GM19238 (cell line): ENCODE measurements around the gene FZD10.

Experiments
- DNase-seq: peaks from one replicate; pipeline ENCODE4 v3.0.0; 2011; ENCODE audit warnings: low spot score; ENCODE audit not compliant: insufficient read length

FZD10 gene

DNA sequence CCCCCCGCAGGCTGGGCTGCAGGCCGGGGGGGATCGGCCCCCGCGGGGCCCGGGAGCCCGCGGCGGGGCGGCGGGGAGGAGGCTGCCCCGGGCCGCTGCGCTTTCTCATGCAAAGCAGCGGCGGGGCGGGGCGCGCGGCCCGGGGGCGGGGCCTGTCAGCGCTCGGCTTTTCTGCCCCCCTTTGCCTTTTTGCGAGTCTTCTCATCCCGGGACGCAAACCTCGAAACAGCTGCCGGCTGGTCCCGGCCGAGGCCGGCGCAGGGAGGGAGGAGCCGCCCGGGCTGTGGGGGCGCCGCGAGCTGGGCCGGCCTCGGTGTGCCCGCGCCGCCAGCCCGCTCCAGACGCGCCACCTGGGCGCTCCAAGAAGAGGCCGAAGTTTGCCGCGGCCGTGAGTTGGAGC, at the start of gene FZD10:
TSS of gene FZD10 (plus strand) at position 198 of the 400 bp plus-strand sequence. CDS start 479 bp downstream, outside the sequence.
- no peak for DNase-seq

DNA sequence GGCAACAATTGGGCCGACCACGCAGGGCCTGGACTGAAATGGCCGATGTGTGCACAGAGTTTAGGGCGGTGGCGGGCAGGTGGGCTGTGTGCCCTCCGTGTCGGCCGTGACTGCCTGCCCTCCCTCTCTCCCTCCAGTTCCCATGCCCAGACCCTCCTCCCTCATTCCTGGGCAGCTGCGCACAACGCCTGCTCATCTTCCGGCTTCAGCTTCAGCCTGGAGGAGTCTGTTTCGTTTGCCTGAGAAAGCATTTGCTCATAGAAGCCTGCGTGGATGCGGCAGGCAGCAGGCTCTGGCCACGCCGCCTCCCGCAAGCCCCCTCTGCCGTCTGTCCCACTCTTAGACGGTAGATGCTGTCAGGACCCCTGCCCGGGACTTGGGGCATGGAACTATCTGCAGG, 47.3 kb upstream of the FZD10 start:
- no peak for DNase-seq

GRCh38 chr12:130115646-130116045, 46.6 kb upstream of the FZD10 start:
- no peak for DNase-seq

GRCh38 chr12:130116791-130117190, 45.5 kb upstream of the FZD10 start:
- no peak for DNase-seq

GRCh38 chr12:130117233-130117632, 45.0 kb upstream of the FZD10 start:
- no peak for DNase-seq

- no peak for DNase-seq
Observed at GRCh38 chr12:130117701-130118100, 44.6 kb upstream of the FZD10 start.

- no peak for DNase-seq
Observed at GRCh38 chr12:130118181-130118580, 44.1 kb upstream of the FZD10 start.

DNA sequence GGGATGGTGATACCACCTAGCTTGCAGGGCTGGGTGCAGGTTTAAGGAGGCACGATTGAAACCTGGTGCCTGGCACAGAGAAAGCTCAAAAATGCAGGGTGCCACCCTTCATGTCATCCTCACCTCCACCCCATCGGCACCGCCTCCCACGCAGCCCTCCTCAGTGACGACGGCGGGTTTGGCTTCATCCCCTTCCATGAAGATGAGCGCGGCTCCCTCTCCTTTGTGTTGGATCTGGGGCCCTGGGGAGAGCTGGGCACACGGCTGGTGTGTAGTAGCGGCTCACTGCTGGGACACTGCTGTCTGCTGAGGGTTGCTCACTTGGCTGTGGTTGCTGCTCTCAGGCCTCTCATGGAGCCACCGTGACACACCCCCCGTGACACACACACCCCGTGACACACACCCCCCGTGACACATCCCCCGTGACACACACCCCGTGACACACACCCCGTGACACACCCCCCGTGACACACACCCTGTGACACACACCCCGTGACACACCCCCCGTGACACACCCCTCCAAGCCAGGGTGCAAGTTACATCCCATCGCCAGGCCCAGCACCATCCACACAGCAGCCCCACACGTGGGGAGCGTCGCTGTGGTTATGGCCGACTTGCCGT, 42.9 kb upstream of the FZD10 start:
- DNase-seq, result no peak

GRCh38 chr12:130120012-130120805, 42.1 kb upstream of the FZD10 start:
- DNase-seq, result no peak

DNA sequence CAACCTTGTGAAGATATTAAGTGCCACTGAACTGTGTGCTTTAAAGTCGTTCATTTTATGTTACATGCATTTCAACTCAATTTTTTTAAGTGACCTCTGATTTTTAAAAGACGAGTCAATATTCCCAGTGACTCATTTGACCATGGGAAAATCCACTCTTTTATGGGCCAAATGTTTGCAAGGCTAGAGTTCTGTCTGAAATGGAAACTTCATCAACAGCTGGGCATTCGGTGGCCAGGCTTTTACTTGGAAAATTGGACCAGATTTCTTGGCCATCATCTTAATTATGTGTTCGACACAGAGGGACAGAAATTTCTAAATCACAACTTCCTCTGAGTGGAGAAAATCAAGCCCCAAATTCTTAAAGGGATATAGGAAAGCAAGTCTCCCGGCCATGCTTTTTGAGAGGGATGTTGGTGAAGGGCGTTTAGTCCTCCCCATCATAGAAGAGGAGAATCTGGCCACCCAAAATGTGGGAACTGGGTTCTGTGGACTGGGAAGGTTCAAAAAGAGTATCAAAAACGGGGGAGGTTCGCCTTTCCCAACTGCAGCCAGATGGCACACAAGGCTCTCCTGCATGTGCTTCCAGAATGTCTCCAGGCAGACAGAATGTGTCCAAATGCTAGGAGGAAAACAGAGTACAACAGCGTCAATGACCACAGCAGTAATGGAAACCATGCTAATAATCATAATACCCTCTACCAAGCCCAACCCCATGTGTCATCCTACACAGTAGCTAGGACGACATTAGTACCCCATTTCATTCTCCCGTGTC, 40.9 kb upstream of the FZD10 start:
- no peak for DNase-seq

DNA sequence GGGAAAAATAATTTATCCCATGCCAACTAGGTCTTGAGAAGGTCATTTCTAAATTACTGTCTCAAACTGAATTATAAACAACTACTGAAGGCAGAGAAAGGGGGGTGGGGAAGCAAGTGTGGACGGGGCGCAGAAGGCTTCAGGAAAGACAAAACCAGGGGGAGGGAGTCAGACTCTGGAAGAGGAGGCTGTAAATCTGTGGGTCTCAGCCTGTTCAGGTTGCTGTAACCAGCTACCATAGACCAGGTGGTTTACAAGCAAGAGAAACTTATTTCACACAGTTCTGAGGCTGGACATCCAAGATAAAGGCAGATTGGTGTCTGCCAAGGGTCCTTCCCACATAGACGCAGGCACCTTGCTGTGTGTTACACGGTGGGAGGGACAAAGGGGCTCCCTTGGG, 39.9 kb upstream of the FZD10 start:
- DNase-seq, result no peak

DNA sequence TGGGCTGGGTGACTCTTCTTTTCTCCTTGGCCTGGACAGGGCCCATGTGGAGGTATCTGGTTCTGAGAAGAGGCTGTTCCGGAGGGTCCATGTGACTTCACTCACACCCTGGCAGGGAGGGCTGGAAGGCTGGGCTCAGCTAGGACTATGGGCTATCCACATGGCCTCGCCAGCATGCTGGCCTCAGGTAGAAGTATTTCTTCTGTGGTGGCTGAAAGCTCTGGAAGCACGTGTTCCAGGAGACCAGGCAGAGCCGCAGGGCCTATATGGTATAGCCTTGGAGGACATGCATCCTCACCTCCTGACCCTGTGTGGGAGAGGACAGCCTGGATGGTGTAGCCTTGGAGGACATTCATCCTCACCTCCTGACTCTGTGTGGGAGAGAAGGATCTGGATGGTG, 38.2 kb upstream of the FZD10 start:
- DNase-seq, result no peak

GRCh38 chr12:130124605-130125244, 37.5 kb upstream of the FZD10 start:
- DNase-seq, result no peak

DNA sequence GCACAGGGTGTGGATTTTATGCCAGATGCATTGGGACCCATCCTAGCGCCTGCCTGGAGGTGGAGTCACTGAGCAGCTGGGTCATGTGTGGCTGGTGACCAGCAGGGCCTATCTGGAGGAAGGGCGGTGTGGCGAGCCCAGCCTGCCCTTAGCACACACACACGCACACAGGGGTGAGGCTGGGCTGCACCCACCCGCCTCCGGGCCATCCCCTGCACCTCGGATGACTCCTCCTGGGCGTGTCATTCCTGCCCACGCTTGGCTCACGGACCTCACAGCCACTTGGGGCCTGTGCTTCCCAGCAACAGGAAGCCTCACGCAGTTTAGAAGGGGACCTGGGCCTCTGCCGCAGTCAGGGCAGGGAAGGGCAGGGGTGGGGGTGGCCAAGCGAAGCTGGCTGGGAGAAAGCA, 36.2 kb upstream of the FZD10 start:
- DNase-seq, result no peak

GRCh38 chr12:130127532-130127911, 34.7 kb upstream of the FZD10 start:
- no peak for DNase-seq

- DNase-seq, result no peak
Observed at GRCh38 chr12:130127912-130128789, 34.1 kb upstream of the FZD10 start.

GRCh38 chr12:130128790-130129735, 33.2 kb upstream of the FZD10 start:
- no peak for DNase-seq

- DNase-seq, result no peak
Observed at GRCh38 chr12:130130346-130130745, 31.9 kb upstream of the FZD10 start.

DNA sequence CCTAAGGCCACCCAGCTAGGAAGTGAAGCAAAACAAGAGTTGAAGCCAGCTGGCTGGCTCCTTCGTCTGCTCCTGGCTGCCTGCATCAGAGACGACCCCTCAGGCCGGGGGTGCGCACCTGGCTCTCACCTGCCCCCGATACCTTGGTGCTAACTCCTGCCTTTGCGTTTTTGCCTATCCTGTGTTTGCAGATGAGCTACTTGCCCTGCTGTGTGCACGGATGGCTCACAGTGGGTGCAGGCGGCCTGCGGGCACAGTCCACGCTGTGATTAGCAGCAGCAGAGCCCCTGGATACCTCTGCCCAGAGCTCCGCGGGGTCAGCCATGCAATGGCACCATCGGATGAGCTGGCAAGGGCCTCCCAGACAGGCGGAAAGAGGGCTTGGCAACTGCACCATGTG, 31.2 kb upstream of the FZD10 start:
- no peak for DNase-seq

DNA sequence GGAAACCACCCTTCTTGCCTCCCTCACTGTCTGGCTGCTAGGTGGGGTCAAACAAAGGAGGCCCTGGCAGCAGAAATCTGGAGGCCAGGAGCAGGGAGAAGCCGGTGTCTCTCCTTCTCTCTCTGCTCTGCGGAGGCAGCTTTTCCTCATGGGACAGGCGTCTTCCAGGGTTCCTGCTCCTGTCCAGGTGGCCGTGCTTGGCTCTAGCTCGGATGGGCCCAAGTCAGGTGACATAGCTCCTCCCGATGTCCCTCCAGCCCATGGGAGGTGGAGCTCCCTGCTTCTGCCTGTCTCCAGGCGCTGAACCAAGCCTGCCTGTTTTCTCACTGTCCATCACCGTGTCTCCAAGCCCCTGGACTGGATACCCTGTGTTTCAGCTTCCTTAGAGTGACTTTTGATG, 30.5 kb upstream of the FZD10 start:
- DNase-seq, result no peak
